Stimulated activated naive CD8-positive, alpha-beta T cell treated with anti-CD3 and anti-CD28 coated beads, Interleukin-15, amount 100 ng/mL, for 72 hours (primary cell): Measurements from ENCODE around the gene GIGYF2.
A peak's percentile ranks its signal among the peaks of the same experiment; 100 is the strongest.

Experiments
- ATAC-seq: fragments of 150-1000 bp; cut with Tn5 transposase; 2 replicates; pipeline ENCODE4 v1.10.0; 2021; ENCODE audit warnings: mild to moderate bottlenecking, moderate library complexity
- DNase-seq, 2 donors: peaks; one replicate each; pipeline ENCODE4 v3.0.0; 2021 to 2022
- H3K27ac Mint-ChIP-seq, 2 donors: one replicate each; pipeline ENCODE4 v1.8.0; 2022; ENCODE audit warnings: mild to moderate bottlenecking in 2 of 2, mixed read lengths in 2 of 2, moderate library complexity in 2 of 2
- H3K27me3 Mint-ChIP-seq: one replicate; pipeline ENCODE4 v1.8.0; 2022; ENCODE audit warnings: mixed read lengths
- H3K4me1 Mint-ChIP-seq: one replicate; pipeline ENCODE4 v1.8.0; 2022; ENCODE audit warnings: mild to moderate bottlenecking, mixed read lengths
- H3K4me3 Mint-ChIP-seq, 2 donors: one replicate each; pipeline ENCODE4 v1.8.0; 2022; ENCODE audit warnings: mild to moderate bottlenecking in 2 of 2, mixed read lengths in 2 of 2, moderate library complexity in 1 of 2
- H3K9me3 Mint-ChIP-seq, 2 donors: one replicate each; pipeline ENCODE4 v1.8.0; 2022; ENCODE audit warnings: mixed read lengths in 2 of 2

The GIGYF2 gene

GRCh38 chr2:232890896-232891601 lies 193.9 kb downstream of the GIGYF2 start:
- Mint-ChIP-seq H3K27me3 (peaks cover 12% of the 10 kb centered on the region), H3K9me3 (no peaks in the 10 kb centered on the region), H3K4me3 (no peak overlapping the region), H3K4me1 (peaks cover 5% of the 10 kb centered on the region), H3K27ac (peak overlapping the region in 1 of 2 donors; percentile 67)
- ATAC-seq (no peak), DNase-seq (no peak)

DNA sequence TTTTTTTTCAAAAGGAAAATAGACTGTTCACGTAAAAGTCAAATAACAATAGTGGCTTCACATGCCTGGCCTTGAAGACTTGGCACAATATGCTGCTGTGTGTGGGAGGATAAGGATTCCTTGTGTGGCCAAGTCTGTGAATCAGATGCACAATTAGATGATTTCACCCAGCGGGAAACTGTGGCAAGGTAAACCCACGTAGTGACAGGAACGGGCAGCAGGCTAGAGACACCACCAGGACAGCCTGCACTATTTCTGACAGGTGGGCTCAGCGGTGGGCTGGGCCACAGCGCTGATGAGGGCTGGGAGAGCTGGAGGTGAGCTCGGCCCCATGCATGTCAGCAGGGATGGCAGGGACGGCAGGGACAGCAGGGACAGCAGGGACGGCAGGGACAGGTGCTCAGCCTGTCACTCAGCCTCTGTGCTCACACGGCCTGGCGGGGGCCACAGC lies 194.5 kb downstream of the GIGYF2 start:
- H3K4me3 Mint-ChIP-seq = no peak overlapping the region
- ATAC-seq = no peak
- no peaks in the 10 kb centered on the region for H3K9me3 Mint-ChIP-seq
- peaks cover 12% of the 10 kb centered on the region for H3K27me3 Mint-ChIP-seq
- no peak for DNase-seq
- H3K27ac Mint-ChIP-seq = no peak overlapping the region
- peaks cover 5% of the 10 kb centered on the region for H3K4me1 Mint-ChIP-seq

DNA sequence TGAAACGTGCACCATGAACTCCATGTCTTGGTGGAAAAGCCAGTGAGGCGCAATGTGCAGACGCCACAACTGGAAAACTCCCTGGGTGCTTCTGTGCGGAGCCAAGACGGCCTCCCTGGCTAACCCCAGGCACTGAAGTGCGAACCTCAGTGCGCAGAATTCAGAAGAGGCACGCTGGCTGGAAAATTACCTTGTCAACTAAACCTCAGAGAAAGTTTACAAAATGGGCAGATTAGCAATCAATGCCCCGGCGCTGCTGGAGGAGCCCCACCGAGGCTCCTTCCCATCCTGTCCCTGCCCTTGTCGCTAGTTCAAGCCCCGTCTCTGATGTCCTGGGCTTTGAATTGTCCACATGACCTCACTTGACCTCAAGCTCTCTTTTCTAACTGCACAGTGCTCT lies 195.1 kb downstream of the GIGYF2 start:
- no peak overlapping the region for H3K4me3 Mint-ChIP-seq
- DNase-seq = no peak

DNA sequence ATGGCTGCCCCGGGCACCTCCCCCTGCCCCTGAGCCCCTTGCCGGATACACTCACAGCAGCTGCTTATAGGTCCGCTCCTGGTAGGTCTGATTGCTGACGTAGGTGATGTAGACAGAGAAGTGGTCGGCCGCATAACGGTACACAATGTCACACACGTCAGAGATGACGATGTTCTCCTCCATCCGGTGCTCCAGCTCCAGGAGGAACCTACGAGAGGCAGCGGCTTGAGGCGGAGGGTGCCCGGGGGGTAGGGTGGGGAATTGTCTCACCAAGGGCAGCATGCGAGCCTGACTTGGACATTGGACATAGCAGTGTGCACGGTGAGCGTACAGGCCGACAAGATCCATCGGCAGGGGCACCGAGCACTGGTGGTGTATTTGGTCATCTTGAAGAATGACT lies 195.7 kb downstream of the GIGYF2 start:
- Mint-ChIP-seq H3K9me3 (no peaks in the 10 kb centered on the region), H3K4me3 (no peak overlapping the region), H3K27ac (no peak overlapping the region), H3K27me3 (peaks cover 12% of the 10 kb centered on the region), H3K4me1 (peaks cover 5% of the 10 kb centered on the region)
- DNase-seq (no peak), ATAC-seq (no peak)

More for the DNA sequence above, 195.1 kb downstream of the GIGYF2 start:
- H3K27ac Mint-ChIP-seq = no peak overlapping the region
- no peaks in the 10 kb centered on the region for H3K9me3 Mint-ChIP-seq
- ATAC-seq = no peak
- peaks cover 12% of the 10 kb centered on the region for H3K27me3 Mint-ChIP-seq
- peaks cover 5% of the 10 kb centered on the region for H3K4me1 Mint-ChIP-seq

GRCh38 chr2:232893834-232894233 lies 196.7 kb downstream of the GIGYF2 start:
- peaks cover 5% of the 10 kb centered on the region for H3K4me1 Mint-ChIP-seq
- H3K27ac Mint-ChIP-seq = no peak overlapping the region

DNA sequence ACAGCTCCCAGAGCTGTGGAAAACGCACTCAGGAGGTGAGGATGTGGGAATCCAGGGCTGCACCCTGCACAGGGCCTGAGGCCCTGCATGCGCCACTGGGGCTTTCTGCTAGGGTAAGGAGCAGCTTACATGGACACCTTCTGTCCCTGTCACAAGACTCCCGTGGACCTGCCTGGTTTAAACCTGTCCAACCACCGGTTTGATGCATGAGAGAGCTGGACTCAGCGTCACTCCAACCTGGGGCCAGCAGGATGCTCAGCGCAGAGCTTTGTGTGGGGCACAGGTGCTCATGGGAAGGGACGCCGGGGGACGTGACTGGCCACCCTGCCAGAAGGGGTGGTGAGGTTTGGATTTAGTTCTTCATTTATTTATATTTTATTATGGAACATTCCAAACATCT lies 197.1 kb downstream of the GIGYF2 start:
- no peak overlapping the region for H3K27ac Mint-ChIP-seq
- H3K4me3 Mint-ChIP-seq = no peak overlapping the region
- ATAC-seq (no peak), DNase-seq (no peak)
- H3K4me1 Mint-ChIP-seq = peaks cover 5% of the 10 kb centered on the region
- peaks cover 12% of the 10 kb centered on the region for H3K27me3 Mint-ChIP-seq
- no peaks in the 10 kb centered on the region for H3K9me3 Mint-ChIP-seq

More at GRCh38 chr2:232893834-232894233, 196.7 kb downstream of the GIGYF2 start:
- Mint-ChIP-seq H3K4me3 (no peak overlapping the region), H3K27me3 (peaks cover 12% of the 10 kb centered on the region), H3K9me3 (no peaks in the 10 kb centered on the region)
- DNase-seq (no peak), ATAC-seq (no peak)

DNA sequence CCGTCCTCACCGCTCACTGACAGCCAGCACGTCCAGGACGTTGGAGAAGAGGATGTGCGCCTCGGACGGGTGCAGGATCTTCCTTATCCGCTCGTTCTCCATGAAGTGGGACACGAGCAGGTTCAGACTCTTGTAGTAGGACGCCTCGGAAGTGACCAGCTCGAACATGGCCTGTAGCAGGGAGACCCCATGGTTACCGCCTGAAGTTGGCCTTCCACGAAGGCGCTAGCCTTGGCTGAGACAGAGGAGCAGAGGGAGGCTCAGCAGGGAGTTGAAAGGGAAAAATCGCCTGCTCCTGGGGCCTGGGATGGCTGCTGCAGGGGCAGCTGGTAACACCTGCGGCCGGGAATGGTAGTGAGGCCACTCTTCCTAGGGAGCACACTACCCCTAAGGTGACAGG lies 197.6 kb downstream of the GIGYF2 start:
- no peak for ATAC-seq

DNA sequence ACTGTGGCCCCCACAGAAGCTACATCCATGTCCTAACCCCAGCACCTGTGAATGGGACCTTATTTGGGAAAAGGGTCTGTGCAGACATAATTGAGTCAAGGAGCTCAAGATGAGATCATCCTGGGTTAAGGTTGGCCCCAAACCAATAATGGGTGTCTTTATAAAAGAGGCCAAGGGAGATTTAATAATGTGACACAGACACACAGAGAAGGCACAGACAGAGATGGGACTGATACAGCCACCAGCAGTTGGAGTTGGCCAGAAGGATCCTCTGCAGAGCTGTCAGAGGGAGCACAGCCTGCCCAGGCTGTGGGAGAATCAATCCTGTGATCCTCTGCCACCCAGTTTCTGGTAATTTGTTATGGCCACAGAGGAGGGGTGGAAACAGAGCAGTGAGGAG lies 199.0 kb downstream of the GIGYF2 start:
- Mint-ChIP-seq H3K4me3 (no peak overlapping the region), H3K27me3 (peaks cover 3% of the 10 kb centered on the region), H3K27ac (peak overlapping the region in 1 of 2 donors; percentile 40), H3K4me1 (peaks cover under 1% of the 10 kb centered on the region), H3K9me3 (no peaks in the 10 kb centered on the region)
- ATAC-seq (no peak), DNase-seq (no peak)

More for the DNA sequence above, 197.6 kb downstream of the GIGYF2 start:
- no peak for DNase-seq
- Mint-ChIP-seq H3K4me1 (peaks cover 5% of the 10 kb centered on the region), H3K9me3 (no peaks in the 10 kb centered on the region), H3K27ac (no peak overlapping the region), H3K4me3 (no peak overlapping the region), H3K27me3 (peaks cover 12% of the 10 kb centered on the region)

DNA sequence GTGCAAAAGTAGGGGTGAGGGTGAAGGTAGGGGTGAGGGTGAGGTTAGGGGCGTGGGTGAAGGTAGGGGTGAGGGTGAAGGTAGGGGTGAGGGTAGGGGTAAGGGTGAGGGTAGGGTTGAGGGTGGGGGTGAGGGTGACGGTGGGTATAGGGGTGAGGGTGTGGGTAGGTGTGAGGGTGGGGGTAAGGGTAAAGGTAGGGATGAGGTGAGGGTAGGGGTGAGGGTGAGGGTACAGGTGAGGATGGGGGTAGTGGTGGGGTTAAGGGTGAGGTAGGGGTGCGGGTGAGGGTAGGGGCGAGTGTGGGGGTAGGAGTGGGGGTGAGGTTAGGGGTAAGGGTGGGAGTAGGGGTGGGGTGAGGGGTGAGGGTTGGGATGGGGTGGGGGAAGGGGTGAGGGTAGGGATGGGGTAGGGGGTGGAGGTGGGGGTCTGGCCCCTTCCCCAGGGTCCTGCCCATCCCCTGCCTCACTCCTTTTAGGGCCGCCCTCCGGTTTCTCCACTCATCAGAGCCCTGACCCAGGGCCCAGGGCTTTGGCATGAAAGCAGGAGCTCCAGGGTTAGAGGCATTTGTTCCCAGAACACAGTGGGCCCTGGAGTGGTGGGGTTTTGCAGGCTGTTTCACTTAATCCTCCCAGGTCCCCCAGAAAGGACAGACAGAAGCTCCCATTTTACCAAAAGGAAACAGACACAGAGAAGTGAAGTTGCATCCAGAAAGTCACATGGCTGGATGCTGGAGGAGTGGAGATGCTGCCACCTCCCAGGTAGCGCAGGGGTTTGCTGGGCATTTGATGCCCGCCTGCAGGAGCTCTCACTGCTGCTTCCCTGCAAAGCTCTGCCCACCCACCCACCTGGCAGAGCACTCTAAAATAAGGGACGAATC lies 199.8 kb downstream of the GIGYF2 start:
- Mint-ChIP-seq H3K27me3 (no peaks in the 10 kb centered on the region), H3K4me1 (no peaks in the 10 kb centered on the region), H3K9me3 (no peaks in the 10 kb centered on the region), H3K27ac (no peak overlapping the region), H3K4me3 (no peak overlapping the region)
- DNase-seq (no peak), ATAC-seq (peak; percentile 89)

DNA sequence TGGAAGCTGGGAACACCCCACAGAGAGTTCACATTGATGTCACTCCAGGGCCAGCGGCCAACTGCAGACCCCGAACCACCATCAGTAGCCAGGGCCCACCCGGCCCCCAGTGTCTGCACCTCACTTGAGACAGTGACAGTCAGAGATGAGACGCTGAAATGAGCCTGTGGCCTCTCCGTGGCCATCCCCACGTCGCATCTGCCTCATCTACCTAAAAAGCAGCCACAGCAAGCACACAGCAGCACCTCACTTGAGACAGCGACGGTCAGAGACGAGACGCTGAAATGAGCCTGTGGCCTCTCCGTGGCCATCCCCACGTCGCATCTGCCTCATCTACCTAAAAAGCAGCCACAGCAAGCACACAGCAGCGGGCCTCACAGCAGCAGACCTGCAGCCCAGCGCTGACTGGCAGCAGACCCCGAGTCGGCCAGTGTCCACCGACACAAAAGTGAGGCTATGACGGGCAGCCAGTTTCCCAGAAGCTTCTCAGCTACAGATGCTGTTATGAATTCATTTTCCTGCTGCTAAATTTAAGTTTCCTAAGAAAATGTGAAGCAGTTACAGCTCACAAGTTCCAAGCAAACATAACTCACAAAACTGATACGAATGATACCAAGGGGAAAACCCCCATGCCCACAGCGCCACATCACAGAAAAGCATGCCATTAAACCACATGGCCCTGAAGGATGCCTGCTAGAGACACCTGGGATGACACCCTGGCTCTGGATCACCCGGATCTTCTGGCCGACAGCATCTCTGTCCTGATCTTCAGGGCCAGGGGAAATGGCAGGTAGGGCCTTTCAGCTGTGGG lies 200.7 kb downstream of the GIGYF2 start:
- H3K9me3 Mint-ChIP-seq = no peaks in the 10 kb centered on the region
- H3K4me1 Mint-ChIP-seq = no peaks in the 10 kb centered on the region
- ATAC-seq = no peak
- H3K27ac Mint-ChIP-seq = no peak overlapping the region
- H3K4me3 Mint-ChIP-seq = no peak overlapping the region
- no peaks in the 10 kb centered on the region for H3K27me3 Mint-ChIP-seq
- DNase-seq = no peak

- H3K9me3 Mint-ChIP-seq = no peaks in the 10 kb centered on the region
- ATAC-seq (no peak), DNase-seq (no peak)
- no peak overlapping the region for H3K4me3 Mint-ChIP-seq
- no peak overlapping the region for H3K27ac Mint-ChIP-seq
- no peaks in the 10 kb centered on the region for H3K4me1 Mint-ChIP-seq
- no peaks in the 10 kb centered on the region for H3K27me3 Mint-ChIP-seq
Observed at GRCh38 chr2:232898592-232899543, 201.7 kb downstream of the GIGYF2 start.

GRCh38 chr2:232900811-232901735 lies 203.9 kb downstream of the GIGYF2 start:
- H3K4me3 Mint-ChIP-seq = no peak overlapping the region
- DNase-seq (no peak), ATAC-seq (no peak)
- H3K27ac Mint-ChIP-seq = no peak overlapping the region
- H3K4me1 Mint-ChIP-seq = no peaks in the 10 kb centered on the region
- H3K27me3 Mint-ChIP-seq = no peaks in the 10 kb centered on the region
- H3K9me3 Mint-ChIP-seq = no peaks in the 10 kb centered on the region

DNA sequence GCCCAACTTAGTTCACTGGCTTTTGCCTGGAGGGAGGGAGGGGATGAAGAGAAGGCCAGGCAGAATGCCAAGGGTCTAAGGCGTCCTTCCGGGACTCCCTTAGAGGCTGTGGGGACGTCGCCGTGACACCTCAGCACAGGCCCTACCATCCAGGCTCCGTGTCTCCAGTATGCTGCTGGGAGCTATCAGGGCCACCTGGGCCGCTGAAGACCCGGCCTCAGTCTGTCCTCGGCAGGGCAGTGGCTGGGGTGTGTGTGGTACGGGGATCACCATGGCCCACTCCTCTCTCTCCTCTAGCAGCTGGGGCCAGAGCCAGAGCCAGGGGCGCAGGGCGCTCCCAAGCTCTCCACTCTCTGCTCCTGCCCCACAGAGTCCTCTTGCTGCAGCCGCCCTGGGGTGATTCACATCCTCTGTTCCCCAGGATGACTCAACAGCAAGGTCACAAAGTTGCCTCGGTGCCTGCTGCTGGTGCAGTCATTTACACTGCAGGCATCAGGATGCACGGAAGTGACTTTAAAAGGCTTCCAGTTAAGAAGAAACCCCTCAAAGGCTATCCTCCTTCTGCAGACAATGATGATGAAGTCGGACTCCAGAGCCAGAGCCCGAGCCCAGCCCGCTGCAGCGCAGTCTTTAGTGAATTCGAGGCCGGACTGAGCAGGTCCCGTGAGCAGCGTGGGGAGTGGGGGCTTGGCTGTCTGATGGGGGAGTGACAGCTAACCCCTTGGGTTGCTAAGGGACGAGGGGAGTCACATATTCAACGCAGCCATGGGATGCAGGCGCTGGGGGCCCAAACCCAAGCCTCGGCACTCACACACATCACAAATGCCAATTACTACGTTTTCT lies 204.8 kb downstream of the GIGYF2 start:
- Mint-ChIP-seq H3K9me3 (no peaks in the 10 kb centered on the region), H3K4me3 (no peak overlapping the region), H3K4me1 (no peaks in the 10 kb centered on the region), H3K27me3 (no peaks in the 10 kb centered on the region), H3K27ac (no peak overlapping the region)
- DNase-seq (no peak), ATAC-seq (peak; percentile 57)
